ENCODE data around the gene RYR1.

RYR1 gene

DNA sequence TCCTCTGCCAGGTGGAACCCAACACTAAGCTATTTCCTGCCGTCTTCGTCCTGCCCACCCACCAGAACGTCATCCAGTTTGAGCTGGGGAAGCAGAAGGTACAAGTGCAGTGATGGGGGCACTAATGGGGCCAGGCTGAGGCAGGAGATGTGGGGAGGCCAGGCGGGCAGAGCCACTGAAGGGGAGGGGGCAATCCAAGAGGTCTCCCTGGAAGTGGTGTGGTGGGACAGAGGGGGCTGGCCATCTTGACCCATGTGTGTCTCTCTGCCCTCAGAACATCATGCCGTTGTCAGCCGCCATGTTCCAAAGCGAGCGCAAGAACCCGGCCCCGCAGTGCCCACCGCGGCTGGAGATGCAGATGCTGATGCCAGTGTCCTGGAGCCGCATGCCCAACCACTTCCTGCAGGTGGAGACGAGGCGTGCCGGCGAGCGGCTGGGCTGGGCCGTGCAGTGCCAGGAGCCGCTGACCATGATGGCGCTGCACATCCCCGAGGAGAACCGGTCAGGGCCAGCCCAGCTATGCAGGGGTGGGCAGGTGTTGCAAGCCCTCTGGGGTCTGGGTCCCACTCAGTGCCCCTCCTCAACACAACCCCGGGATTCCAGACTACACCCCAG lies 49.6 kb downstream of the RYR1 start:
- Histone ChIP-seq H3K36me3 (ENCODE audit: control insufficient read depth in 2 of 2, insufficient read depth in 1 of 2, low read length in 2 of 2) (no peaks in the 10 kb centered on the region; a peak in 1 of 3 replicates), H3K9me3 (ENCODE audit: control insufficient read depth, insufficient read depth, low read depth, low read length) (peaks cover 2% of the 10 kb centered on the region; the same call in 1 of the 2 replicates), H3K4me1 (ENCODE audit: control insufficient read depth, insufficient read depth, low read length) (no peaks in the 10 kb centered on the region), H3K4me3 (ENCODE audit: low read depth, low read length) (no peak overlapping the region), H3K27ac (ENCODE audit: extremely low read depth, low read depth, low read length) (no peak overlapping the region)
- CTCF ChIA-PET = no interaction called here
- POLR2A ChIA-PET = no interaction called here
- TF ChIP-seq, protein P1, sequence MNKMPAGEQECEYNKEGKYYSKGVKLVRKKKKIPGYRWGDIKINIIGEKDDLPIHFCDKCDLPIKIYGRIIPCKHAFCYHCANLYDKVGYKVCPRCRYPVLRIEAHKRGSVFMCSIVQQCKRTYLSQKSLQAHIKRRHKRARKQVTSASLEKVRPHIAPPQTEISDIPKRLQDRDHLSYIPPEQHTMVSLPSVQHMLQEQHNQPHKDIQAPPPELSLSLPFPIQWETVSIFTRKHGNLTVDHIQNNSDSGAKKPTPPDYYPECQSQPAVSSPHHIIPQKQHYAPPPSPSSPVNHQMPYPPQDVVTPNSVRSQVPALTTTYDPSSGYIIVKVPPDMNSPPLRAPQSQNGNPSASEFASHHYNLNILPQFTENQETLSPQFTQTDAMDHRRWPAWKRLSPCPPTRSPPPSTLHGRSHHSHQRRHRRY (tag by site-specific recombination; IDR thresholded peaks at IDR 0.05) = no peak
- TF ChIP-seq, protein P2, sequence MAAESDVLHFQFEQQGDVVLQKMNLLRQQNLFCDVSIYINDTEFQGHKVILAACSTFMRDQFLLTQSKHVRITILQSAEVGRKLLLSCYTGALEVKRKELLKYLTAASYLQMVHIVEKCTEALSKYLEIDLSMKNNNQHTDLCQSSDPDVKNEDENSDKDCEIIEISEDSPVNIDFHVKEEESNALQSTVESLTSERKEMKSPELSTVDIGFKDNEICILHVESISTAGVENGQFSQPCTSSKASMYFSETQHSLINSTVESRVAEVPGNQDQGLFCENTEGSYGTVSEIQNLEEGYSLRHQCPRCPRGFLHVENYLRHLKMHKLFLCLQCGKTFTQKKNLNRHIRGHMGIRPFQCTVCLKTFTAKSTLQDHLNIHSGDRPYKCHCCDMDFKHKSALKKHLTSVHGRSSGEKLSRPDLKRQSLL (tag by site-specific recombination; IDR thresholded peaks at IDR 0.05) = no peak
- TF ChIP-seq BCL11A (tag by site-specific recombination; IDR thresholded peaks at IDR 0.05; ENCODE audit: low read depth) = no peak
- TF ChIP-seq, protein P3, sequence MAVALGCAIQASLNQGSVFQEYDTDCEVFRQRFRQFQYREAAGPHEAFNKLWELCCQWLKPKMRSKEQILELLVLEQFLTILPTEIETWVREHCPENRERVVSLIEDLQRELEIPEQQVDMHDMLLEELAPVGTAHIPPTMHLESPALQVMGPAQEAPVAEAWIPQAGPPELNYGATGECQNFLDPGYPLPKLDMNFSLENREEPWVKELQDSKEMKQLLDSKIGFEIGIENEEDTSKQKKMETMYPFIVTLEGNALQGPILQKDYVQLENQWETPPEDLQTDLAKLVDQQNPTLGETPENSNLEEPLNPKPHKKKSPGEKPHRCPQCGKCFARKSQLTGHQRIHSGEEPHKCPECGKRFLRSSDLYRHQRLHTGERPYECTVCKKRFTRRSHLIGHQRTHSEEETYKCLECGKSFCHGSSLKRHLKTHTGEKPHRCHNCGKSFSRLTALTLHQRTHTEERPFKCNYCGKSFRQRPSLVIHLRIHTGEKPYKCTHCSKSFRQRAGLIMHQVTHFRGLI (tag by site-specific recombination; IDR thresholded peaks at IDR 0.05) = peak; percentile 76; the same call in 1 of the 2 replicates

DNA sequence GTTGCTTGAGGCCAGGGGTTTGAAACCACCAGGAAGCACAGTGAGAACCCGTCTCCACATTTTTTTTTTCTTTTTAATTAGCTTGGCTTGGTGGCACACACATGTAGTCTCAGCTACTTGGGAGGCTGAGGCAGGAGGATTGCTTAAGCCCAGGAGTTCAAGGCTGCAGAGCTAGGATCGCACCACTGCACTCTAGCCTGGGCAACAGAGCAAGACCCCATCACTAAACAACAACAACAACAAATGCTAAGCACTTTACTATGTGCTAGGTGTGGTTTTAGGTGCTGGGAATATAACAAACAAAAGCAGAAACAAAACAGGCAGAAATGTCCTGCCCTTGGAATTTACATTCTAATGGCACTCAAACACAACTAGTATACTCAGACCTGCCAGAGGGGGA lies 51.3 kb downstream of the RYR1 start:
- Histone ChIP-seq H3K9me3 (ENCODE audit: control insufficient read depth, insufficient read depth, low read depth, low read length) (peaks cover 2% of the 10 kb centered on the region; the same call in 1 of the 2 replicates), H3K36me3 (ENCODE audit: control insufficient read depth in 2 of 2, insufficient read depth in 1 of 2, low read length in 2 of 2) (no peaks in the 10 kb centered on the region; a peak in 1 of 3 replicates), H3K4me1 (ENCODE audit: control insufficient read depth, insufficient read depth, low read length) (no peaks in the 10 kb centered on the region), H3K27ac (ENCODE audit: extremely low read depth, low read depth, low read length) (no peak overlapping the region), H3K4me3 (ENCODE audit: low read depth, low read length) (no peak overlapping the region)
- TF ChIP-seq ZNF529 (tag by site-specific recombination; IDR thresholded peaks at IDR 0.05; ENCODE audit: insufficient replicate concordance) (no peak), ZNF121 (tag by site-specific recombination; IDR thresholded peaks at IDR 0.05) (peak; percentile 79)
- POLR2A ChIA-PET = interaction anchor here (0.6 to 0.7 kb wide), 2 partner anchors 25 to 338 kb away, joined by 5 to 8 read pairs; no protein-coding TSS in a partner anchor
- CTCF ChIA-PET = interaction anchor here (0.7 to 1.5 kb wide), 2 partner anchors 31 to 601 kb away, joined by 3 read pairs; no protein-coding TSS in a partner anchor

DNA sequence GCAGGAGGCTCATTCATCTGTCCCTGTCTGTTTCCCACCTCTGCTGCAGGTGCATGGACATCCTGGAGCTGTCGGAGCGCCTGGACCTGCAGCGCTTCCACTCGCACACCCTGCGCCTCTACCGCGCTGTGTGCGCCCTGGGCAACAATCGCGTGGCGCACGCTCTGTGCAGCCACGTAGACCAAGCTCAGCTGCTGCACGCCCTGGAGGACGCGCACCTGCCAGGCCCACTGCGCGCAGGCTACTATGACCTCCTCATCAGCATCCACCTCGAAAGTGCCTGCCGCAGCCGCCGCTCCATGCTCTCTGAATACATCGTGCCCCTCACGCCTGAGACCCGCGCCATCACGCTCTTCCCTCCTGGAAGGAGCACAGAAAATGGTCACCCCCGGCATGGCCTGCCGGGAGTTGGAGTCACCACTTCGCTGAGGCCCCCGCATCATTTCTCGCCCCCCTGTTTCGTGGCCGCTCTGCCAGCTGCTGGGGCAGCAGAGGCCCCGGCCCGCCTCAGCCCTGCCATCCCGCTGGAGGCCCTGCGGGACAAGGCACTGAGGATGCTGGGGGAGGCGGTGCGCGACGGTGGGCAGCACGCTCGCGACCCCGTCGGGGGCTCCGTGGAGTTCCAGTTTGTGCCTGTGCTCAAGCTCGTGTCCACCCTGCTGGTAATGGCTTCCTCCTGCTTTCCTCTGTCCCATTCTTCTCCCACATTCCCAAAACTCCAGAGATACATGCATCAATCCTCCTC lies 52.2 kb downstream of the RYR1 start:
- no peaks in the 10 kb centered on the region; a peak in 1 of 3 replicates for H3K36me3 ChIP-seq (ENCODE audit: control insufficient read depth in 2 of 2, insufficient read depth in 1 of 2, low read length in 2 of 2)
- ChIA-PET POLR2A (no interaction called here), CTCF (interaction anchor here (0.6 to 1.5 kb wide), 4 partner anchors 30 to 600 kb away, joined by 3 to 4 read pairs (median 3); no protein-coding TSS in a partner anchor)
- H3K27ac ChIP-seq (ENCODE audit: extremely low read depth, low read depth, low read length) = no peak overlapping the region
- TF ChIP-seq WT1 (tag by site-specific recombination; IDR thresholded peaks at IDR 0.05) = no peak
- no peak for TF ChIP-seq ZNF747 (tag by site-specific recombination; IDR thresholded peaks at IDR 0.05)
- TF ChIP-seq ZBTB48 (tag by site-specific recombination; IDR thresholded peaks at IDR 0.05) = no peak
- TF ChIP-seq SP3 (tag by site-specific recombination; IDR thresholded peaks at IDR 0.05) = no peak
- peaks cover 2% of the 10 kb centered on the region; the same call in 1 of the 2 replicates for H3K9me3 ChIP-seq (ENCODE audit: control insufficient read depth, insufficient read depth, low read depth, low read length)
- H3K4me1 ChIP-seq (ENCODE audit: control insufficient read depth, insufficient read depth, low read length) = no peaks in the 10 kb centered on the region
- no peak overlapping the region for H3K4me3 ChIP-seq (ENCODE audit: low read depth, low read length)

DNA sequence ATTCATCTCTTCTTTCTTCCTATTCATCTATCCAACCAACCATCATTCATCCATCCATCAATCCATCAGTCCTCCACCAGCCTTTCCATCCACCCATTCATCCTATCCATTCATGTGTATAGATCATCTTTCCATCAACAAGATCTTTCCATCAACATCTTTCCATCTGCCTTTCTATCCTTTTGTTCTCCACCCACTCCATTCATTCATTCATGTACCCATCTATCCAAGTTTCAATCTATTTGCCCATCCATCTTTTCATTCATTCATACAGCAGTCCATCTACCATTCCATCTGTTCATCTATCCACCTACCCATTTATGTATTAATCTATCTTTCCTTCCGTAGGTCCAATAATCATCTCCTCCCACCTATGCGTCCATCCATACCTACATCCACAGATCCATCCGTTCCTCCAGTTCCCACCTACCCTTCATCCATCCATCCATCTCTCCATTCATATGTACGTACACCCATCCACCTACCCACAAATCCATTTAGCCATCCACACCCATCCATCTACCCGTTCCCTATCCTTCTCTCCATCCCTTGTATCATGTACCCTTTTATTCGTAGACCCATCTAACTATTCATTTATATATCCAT lies 53.3 kb downstream of the RYR1 start:
- Histone ChIP-seq H3K36me3 (ENCODE audit: control insufficient read depth in 2 of 2, insufficient read depth in 1 of 2, low read length in 2 of 2) (no peaks in the 10 kb centered on the region; a peak in 1 of 3 replicates), H3K4me3 (ENCODE audit: low read depth, low read length) (no peak overlapping the region), H3K9me3 (ENCODE audit: control insufficient read depth, insufficient read depth, low read depth, low read length) (peaks cover 2% of the 10 kb centered on the region; the same call in 1 of the 2 replicates), H3K4me1 (ENCODE audit: control insufficient read depth, insufficient read depth, low read length) (no peaks in the 10 kb centered on the region), H3K27ac (ENCODE audit: extremely low read depth, low read depth, low read length) (no peak overlapping the region)
- ChIA-PET POLR2A (no interaction called here), CTCF (no interaction called here)
- no peak for TF ChIP-seq ZNF169 (tag by site-specific recombination; IDR thresholded peaks at IDR 0.05)
- TF ChIP-seq ZNF10 (tag by site-specific recombination; IDR thresholded peaks at IDR 0.05) = no peak
- TF ChIP-seq, protein P4, sequence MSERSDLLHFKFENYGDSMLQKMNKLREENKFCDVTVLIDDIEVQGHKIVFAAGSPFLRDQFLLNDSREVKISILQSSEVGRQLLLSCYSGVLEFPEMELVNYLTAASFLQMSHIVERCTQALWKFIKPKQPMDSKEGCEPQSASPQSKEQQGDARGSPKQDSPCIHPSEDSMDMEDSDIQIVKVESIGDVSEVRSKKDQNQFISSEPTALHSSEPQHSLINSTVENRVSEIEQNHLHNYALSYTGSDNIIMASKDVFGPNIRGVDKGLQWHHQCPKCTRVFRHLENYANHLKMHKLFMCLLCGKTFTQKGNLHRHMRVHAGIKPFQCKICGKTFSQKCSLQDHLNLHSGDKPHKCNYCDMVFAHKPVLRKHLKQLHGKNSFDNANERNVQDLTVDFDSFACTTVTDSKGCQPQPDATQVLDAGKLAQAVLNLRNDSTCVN (tag by site-specific recombination; optimal IDR thresholded peaks at IDR 0.05) = no peak
- TF ChIP-seq ZNF623 (tag by site-specific recombination; IDR thresholded peaks at IDR 0.05) = no peak
- TF ChIP-seq ZBTB17 (tag by site-specific recombination; IDR thresholded peaks at IDR 0.05) = peak; percentile 45; the same call in 1 of the 2 replicates
- TF ChIP-seq ZNF366 (tag by site-specific recombination; conservative IDR thresholded peaks at IDR 0.05) = peak; percentile 93
- TF ChIP-seq ZNF248 (tag by site-specific recombination; IDR thresholded peaks at IDR 0.05) = peak; percentile 75; the same call in 1 of the 2 replicates
- TF ChIP-seq, protein P5, sequence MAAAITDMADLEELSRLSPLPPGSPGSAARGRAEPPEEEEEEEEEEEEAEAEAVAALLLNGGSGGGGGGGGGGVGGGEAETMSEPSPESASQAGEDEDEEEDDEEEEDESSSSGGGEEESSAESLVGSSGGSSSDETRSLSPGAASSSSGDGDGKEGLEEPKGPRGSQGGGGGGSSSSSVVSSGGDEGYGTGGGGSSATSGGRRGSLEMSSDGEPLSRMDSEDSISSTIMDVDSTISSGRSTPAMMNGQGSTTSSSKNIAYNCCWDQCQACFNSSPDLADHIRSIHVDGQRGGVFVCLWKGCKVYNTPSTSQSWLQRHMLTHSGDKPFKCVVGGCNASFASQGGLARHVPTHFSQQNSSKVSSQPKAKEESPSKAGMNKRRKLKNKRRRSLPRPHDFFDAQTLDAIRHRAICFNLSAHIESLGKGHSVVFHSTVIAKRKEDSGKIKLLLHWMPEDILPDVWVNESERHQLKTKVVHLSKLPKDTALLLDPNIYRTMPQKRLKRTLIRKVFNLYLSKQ (tag by site-specific recombination; IDR thresholded peaks at IDR 0.05; ENCODE audit: borderline replicate concordance) = no peak
- no peak for TF ChIP-seq ZNF133 (tag by site-specific recombination; IDR thresholded peaks at IDR 0.05)

Data from HEK293 (cell line).